Activated effector memory CD4-positive, alpha-beta T cell treated with Interleukin-2 at 50 U/mL for 16 hours (primary cell): ENCODE measurements around the gene OR2T6.
"Not testable (repeated sequence)": the region's sequence is repeated elsewhere in the genome, so short reads cannot be mapped to it uniquely, and the experiment has no call there.

Experiments
- DNase-seq: peaks from one replicate; pipeline ENCODE4 v3.0.0-alpha.2; 2020

The OR2T6 gene

GRCh38 chr1:248434913-248435312, 59.4 kb downstream of the OR2T6 start:
- DNase-seq: not testable (repeated sequence)

- DNase-seq: not testable (repeated sequence)
Observed at GRCh38 chr1:248436303-248436702, 60.8 kb downstream of the OR2T6 start.

GRCh38 chr1:248438668-248439067, 63.1 kb downstream of the OR2T6 start:
- DNase-seq: not testable (repeated sequence)

GRCh38 chr1:248439283-248439682, 63.7 kb downstream of the OR2T6 start:
- not testable (repeated sequence) for DNase-seq
